Stromal cell of bone marrow (primary cell): ENCODE measurements around the gene MFAP5.
A peak's percentile ranks its signal among the peaks of the same experiment; 100 is the strongest.
"Not testable (repeated sequence)": the region's sequence is repeated elsewhere in the genome, so short reads cannot be mapped to it uniquely, and the experiment has no call there.

Experiments used
- DNase-seq: peaks from one replicate; pipeline ENCODE4 v3.0.0-alpha.2; 2012; ENCODE audit warnings: low read depth

The MFAP5 gene

GRCh38 chr12:8675591-8676036 is 13.0 kb upstream of the MFAP5 start:
- no peak for DNase-seq

DNA sequence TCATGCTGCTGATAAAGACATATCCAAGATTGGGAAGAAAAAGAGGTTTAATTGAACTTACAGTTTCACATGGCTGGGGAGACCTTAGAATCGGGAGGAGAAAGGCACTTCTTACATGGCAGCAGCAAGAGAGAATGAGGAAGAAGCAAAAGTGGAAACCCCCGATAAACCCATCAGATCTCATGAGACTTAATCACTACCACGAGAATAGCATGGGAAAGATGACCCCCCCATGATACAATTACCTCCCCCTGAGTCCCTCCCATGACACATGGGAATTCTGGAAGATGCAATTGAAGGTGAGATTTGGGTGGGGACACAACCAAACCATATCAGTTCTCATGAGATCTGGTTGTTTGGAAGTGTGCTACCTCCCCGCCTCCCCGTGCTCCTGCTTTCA is 9.8 kb upstream of the MFAP5 start:
- DNase-seq, result no peak

DNA sequence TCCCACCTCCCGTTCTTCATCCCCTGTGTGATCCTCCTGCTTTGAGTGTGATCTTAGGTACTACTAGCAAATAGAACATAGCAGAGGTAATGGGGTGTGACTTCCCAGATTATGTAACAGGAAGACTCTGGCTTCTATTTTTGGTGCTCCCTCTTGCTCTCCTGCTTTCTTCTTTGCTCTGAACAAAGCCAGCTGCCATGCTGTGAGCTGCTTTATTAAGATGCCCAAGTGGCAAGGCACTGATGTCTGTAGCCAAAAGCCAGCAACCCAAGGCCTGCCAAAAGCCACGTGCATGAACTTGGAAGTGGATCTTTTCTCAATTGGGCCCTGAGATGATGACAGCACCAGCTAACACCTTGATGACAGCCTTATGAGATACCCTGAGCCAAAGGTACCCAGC is 5.8 kb upstream of the MFAP5 start:
- no peak for DNase-seq

DNA sequence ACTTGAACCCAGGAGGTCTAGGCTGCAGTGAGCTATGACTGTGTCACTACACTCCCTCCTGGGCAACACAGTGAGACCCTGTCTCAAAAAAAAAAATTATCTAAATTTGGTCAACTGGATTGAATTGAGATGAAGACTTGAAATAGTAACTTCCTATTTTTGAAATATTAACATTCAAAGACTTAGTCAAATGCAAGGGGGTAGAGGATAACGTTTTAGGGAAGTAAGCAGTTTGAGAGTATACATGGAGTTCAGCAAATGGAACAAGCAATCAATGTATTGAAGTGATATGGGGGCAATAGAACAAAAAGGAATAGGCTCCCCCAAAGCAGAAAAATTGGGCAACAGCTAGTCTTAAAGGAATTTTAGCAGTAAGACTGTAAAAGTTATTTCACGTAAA is 4.6 kb upstream of the MFAP5 start:
- no peak for DNase-seq

DNA sequence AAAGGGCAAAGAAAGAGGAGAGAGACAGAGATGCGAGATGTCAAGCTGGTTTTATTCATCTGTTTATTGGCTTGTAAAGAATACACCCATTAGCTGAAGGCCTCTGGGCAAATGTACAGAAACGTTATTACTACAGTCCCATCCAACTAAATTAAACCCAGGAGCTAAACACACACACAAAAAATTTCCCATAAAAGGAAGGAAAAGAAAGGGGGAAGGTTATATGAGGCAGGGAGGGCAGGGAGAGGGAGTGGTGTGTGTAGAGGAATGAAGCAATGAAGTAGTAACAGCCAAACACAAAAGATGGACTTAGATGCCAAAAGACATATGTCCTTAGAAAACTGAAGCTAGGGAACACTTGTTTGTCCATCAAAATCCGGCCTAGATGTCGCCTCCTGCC is 3.1 kb upstream of the MFAP5 start:
- no peak for DNase-seq

DNA sequence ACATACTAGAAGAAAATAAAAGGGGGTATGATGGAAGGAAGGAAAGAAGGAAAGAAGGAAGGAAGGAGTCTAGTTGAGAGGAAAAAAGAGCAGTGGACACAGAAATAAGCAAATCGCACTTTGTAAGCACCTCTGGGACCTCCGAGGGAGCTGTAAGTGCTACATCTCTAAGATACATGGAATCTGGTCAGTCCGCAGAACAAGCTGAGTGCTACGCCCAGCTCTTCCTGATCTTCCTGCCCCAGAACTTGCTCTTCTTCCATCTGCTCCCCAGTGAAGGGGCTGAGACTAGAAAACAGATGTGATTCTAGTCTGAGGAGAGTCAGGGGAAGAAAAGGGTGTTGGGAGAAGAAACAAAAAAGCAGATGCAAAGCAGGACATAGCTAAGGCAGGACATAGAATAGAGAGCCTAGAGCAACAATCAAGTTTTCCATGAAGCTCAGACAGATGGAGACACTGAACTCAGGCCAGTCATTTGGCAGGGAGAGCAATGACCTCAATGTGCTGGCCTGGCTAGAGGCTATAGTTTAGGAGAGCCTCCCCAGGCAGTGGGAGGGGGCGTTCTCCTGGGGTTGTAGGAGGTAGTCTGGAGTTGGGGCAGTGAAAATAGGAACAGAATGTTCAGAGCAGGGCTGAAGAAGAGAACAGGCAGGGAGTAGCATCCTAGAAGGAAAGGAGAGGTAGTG is 1.7 kb upstream of the MFAP5 start:
- DNase-seq, result peak; percentile 51

- no peak for DNase-seq
These were observed 875 bp downstream of the MFAP5 start for GRCh38 chr12:8661751-8662150.

DNA sequence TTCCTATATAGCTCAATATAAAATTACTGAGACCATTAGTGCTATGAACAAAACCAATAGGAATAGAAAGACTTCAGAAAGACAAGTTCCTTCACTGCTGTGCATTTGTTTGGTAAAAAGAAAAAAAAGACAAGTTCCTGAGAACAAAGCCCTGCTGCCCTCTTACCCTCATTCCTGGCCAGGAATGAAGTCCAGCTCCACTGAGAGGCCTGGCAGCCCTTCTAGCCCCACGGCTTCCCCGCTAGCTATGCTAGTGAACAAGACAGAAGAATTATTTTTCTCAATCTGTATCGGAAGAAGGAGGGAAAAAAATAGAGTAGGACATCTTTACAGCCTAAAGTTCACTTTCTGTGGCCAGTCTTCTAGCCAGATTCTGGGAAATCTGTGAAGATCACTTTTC is 1.6 kb downstream of the MFAP5 start:
- DNase-seq, result no peak

DNA sequence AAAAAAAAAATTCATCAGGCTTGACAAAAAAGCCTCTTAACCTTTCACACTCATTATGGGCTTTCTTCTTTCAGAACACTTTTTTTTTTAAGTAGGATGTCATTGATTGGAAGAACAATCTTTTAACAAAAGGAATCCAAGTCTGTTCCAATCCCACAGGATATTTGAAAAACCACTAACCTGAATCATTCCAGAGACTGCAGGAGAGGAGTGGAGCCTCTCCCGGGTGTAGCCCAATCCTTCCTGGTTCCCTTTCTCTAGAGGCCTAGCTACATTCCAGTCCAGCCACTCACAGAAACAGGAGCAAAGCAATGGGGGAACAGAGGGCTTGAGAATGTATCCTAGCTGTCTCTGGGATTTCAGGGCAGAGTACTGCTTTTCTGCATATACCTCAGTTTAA is 4.3 kb downstream of the MFAP5 start:
- DNase-seq, result peak; percentile 84

GRCh38 chr12:8655421-8655820 is 7.2 kb downstream of the MFAP5 start:
- DNase-seq, result no peak

DNA sequence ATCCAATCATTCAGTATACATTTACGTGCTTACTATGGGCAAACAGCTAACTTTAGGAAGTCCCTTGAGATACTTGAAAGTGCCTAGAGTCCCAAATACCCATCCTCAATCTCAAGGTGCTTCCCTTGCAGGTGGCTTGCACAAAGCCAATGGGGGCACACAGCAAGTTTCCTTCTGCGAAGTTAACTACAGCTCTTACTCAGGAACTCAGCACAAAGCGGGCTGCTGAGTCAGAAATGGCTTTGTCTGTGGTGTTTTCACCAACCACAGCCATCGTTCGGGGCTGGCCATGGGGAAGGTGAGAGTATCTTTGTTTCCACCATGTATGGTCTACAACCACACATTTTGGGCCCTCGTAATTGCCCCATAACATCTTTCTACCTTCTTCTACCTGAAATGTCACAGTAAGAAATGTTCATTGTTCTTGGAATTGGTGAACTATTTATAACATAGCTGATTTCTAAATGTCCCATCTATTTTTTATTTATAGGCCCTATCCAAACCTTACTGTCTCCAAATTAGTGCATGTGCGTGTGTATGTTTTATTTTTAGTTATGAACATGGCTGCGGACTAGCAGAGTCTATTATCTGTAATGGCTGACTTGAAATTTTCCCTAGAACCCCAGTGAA is 13.9 kb downstream of the MFAP5 start:
- DNase-seq, result no peak

DNA sequence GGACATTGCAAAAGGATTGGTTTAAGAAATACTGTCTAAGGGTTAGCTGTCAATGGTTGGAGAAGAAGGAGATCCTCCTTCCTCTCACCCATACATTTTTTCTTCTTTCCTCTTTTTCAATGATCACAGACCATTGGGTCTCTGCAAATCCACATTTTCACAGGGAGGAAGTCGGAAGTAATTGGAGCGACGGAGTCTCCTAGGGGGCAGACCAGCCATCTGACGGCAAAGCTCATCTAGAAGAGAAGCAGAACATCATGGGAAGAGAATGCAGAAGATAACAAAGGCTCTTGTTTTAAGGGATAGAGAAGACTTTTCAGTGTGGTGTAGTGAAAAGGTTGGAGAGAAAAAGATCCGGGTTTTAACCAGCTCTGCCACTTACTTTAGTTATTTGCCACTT is 14.7 kb downstream of the MFAP5 start:
- DNase-seq, result no peak

GRCh38 chr12:8644345-8645248 is 18.0 kb downstream of the MFAP5 start:
- no peak for DNase-seq

DNA sequence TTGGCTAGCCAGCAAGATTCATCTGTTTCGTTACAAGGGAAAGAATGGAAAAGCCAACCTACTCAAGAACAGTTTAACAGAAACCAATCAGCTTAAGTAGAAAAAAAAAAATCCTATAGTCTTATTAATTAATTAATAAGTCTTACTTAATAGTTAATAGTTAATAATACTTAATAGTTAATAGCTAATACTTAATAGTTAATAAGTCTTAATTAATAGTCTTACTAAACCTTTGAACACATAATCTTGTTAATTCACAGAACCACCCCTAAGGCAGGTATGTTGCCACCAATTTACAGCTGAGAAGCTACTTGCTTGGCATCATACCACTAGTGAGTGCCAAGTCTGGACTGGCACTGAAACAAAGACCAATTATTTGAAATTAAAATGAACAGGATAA is 19.9 kb downstream of the MFAP5 start:
- no peak for DNase-seq

DNA sequence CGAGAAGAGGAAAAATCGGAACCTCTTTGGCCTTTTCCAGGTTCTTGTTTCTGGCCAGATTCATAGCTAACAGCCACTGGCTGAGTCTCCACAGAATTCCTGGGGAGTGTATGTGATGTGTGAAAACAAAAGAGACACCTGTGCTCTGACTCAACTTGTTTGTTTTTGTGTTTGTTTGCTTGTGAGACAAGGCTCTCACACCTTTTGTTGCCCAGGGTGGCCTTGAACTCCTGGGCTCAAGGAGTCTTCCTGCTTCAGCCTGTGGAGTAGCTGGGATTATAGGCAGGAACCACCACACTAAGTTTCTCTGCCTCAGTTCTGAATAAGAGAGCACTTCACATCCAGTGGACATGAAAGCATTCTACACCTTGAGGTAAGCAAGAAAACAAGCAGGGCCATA is 22.7 kb downstream of the MFAP5 start:
- DNase-seq, result no peak

- no peak for DNase-seq
These were observed 23.7 kb downstream of the MFAP5 start for GRCh38 chr12:8638951-8639350.

DNA sequence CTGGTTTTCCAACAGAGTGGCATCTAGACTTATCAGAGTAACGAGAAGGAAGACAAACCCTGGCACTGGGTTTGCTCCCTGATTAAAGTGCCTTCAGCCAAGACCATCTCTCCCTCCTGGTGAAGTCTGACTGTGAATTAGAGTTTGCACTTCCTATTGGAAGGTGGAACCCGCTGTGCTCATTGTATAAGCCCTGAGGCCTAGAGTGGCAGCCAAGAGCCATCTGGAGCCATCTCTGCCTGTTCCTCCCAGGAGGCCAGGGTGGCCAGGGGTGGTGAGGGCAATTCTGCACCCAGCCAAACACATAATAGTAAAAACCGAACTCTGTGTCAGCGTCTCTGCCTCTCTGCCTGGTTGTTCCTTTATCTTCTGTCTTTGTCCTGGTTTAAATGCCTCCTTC is 25.0 kb downstream of the MFAP5 start:
- DNase-seq, result no peak

DNA sequence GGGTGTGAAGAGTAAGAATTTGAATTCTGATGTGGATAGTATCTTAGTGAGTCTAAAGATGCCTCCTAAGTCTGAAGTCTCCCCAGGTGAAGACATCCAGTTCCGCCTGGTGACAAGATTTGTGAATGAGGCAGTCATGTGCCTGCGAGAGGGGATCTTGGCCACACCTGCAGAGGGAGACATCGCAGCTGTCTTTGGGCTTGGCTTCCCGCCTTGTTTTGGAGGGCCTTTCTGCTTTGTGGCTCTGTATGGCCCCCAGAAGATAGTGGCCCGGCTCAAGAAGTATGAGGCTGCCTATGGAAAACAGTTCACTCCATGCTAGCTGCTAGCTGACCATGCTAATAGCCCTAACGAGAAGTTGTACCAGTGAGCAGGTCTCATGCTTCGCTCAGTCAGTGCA is 25.4 kb downstream of the MFAP5 start:
- DNase-seq, result no peak

DNA sequence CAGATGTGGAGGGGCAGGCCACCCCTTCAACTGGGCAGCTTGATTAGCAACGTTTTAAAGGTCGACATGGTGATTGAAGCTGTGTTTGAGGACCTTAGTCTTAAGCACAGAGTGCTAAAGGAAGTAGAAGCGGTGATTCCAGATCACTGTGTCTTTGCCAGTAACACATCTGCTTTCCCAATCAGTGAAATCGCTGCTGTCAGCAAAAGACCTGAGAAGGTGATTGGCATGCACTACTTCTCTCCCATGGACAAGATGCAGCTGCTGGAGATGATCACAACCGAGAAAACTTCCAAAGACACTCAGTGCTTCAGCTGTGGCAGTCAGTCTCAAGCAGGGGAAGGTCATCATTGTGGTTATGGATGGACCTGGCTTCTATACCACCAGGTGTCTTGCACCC is 26.0 kb downstream of the MFAP5 start:
- DNase-seq, result no peak

DNA sequence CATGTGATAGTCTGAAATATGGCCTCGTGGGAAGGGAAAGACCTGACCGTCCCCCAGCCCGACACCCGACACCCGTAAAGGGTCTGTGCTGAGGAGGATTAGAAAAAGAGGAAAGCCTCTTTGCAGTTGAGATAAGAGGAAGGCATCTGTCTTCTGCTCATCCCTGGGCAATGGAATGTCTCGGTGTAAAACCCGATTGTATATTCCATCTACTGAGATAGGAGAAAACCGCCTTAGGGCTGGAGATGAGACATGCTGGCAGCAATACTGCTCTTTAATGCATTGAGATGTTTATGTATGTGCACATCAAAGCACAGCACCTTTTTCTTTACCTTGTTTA is 26.6 kb downstream of the MFAP5 start:
- DNase-seq, result not testable (repeated sequence)

- DNase-seq, result not testable (repeated sequence)
These were observed 27.2 kb downstream of the MFAP5 start for GRCh38 chr12:8635342-8636006.

DNA sequence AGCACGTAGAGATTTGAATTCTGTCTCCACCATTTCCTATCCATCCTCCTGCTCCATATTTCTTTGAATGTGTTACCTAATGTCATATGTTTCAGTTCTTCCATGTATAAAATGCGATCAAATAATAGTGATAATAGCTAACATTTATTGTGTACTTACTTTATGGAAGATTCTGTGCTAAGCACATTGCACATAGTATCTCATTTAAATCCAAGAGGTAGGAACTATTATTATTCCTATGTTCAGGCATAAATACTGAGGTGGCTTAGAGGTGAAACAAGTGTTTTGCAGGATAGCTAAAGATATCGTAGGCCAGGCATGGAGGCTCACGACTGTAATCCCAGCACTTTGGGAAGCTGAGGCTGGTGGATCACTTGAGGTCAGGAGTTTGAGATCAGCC is 32.5 kb downstream of the MFAP5 start:
- DNase-seq, result no peak
